Right lobe of liver (tissue), 4 donors: ENCODE measurements around the gene COL27A1.

Source experiments
- CTCF ChIP-seq, 4 donors: fragments of 200-600 bp in 3 of 4; fragments of 450-650 bp in 1 of 4; IDR thresholded peaks; one replicate each; pipeline versions ENCODE4 v1.5.1 to v1.8.0; 2016 to 2022; ENCODE audit warnings: antibody characterized with exemption in 4 of 4, mild to moderate bottlenecking in 2 of 4
- POLR2A ChIP-seq: fragments of 450-650 bp; IDR thresholded peaks from one replicate; pipeline ENCODE4 v1.6.1; 2017; ENCODE audit warnings: antibody characterized with exemption, mild to moderate bottlenecking
- donor health status: DM: no; HTN: no; CAD: no.
- donor health status: DM: no; HTN: no; CAD: no.
- donor health status: DM: no; HTN: yes; CAD: no.

- TF ChIP-seq CTCF (IDR thresholded peaks at IDR 0.05) = no peak
- no peak for TF ChIP-seq POLR2A
Measured at GRCh38 chr9:114240647-114241558, 85.6 kb downstream of the COL27A1 start.
